CD4-positive, alpha-beta T cell treated with Interleukin-4 for 1 hour (primary cell): Measurements from ENCODE around the gene UGGT1.
"Not testable (repeated sequence)": the region's sequence is repeated elsewhere in the genome, so short reads cannot be mapped to it uniquely, and the experiment has no call there.

Experiments used
- DNase-seq, 2 donors: peaks; one replicate each; pipeline ENCODE4 v3.0.0-alpha.2; 2020 to 2022

UGGT1 gene

DNA sequence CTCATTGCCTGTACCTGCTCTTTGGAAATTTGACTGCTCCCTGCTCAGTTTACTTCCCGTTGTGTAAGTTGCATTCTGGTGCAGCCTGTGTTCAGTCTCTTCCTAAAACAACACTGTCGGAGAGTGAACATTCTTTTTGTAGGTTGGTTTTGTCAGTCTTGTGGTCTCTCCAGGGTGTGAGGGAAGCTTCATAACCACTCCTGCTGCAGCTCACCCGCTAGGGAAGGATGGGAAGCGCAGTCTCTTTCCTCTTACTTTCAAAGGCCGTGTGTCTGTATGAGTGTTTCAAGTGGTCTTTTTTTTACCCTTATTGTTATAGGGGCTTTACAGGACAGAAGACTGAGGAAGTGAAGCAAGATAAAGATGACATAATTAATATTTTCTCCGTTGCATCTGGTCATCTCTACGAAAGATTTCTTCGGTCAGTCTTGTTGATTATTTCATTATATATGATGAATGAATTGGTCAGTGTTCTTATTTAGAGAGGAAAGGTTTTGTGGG lies 87.2 kb downstream of the UGGT1 start:
- DNase-seq: no peak

DNA sequence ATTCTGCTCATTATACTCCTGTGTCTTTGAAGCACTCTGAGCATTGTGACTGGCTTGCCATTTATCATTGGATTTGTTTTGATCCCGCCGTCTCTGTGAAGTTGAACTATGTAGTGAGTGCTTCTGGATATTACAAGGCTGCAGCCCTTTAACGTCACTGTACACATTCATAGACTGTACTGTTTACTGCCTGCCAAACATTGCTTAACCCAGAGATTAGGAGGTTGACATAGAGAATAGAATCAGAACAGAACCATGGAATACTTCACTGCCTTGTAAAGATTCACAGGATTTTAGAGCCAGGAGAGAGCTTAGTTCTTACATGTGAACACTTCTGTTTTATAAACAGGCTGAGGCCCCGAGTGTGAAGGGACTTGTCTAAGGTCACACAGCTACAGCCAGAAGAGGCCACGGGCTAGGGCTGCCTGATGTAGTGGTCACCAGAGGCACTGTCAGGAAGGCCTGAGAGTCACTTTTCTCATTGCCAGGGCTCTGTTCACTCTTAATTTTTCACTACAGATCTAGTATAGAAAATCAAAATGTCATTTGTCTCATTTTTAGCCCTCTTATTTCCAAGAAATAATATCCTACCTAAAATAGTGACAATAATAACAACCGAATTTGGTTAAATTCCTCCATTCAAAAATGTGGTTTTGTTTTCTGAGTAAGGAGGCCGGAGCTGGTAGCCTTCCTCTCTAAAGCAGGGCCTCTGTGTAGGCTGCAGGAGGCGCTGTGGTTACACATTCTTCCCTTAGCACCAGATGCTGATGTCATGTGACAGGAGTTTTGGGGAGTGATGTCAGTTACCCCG lies 87.9 kb downstream of the UGGT1 start:
- peak; percentile 56 to 67 for DNase-seq

DNA sequence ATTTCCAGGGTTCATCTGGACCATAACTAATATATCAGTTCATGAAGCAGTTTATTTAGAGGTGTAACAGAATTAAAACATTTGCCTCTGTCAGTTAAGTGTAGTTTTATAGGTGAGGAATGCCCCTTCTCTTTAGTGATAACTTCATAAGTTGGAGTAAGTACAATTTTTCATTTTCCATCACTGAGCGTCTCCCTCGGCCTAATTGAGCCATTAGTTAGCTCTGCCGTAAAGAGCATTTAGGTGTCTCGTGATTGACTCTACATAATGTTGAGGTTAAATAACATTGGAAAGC lies 88.4 kb downstream of the UGGT1 start:
- DNase-seq: no peak

DNA sequence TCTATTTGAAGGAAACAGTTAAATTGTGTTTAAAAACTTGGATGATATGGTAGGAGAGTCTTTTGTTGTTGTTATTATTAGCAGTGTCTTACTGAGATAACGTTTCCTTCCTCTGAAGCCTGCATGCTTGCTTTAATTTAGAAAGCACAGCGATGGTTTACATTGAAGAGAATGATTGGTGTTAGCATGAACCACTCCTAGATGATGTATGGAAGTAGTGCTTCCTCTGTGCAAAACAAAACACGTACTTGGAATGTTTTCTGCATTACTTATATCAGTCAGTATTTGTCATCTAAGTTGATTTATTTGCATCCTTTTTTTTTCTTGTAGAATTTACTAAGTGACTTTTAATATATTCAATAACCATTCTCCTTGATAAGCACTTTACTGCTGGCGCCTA lies 89.0 kb downstream of the UGGT1 start:
- no peak for DNase-seq

DNA sequence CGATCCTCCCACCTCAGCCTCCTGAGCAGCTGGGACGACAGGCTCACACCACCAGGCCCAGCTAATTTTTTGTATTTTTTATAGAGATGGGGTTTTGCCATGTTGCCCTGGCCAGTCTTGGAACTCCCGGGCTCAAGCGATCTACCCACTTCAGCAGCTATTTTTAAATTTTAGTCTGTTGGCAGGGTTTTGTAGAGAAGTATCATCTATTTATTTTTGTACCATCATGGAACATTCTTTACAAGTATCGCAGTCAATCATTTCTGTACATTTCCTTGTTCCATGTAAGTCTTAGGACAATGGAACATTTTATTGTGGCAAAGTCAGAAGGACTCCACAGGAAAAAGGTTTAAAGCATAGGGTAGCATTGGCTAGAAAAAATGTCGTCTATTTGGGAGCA lies 94.6 kb downstream of the UGGT1 start:
- DNase-seq: no peak

DNA sequence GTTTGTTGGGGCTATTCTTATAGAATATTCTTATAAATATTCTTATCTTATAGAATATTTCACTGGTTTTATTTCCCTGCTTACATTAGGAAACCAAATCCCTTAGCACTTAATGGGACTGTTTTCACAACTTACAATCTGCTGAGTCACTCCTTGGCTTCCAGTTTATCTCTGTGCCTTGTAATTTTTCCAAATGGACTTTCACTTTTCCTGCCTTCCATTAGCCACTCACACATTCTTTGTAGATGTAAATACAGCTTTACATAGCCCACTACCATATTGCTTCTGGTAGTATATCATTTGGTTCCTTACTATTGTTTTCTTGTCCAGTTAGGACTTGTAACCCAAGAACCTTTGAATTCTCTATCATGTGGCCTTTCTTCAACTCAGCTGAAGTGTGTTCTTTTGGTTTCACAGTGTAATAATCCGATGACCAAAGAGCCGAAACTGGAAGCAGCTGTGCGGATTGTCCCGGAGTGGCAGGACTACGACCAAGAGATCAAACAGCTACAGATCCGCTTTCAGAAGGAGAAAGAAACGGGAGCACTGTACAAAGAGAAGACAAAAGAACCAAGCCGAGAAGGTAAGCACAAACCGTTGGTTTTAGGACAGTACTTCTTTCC lies 96.1 kb downstream of the UGGT1 start:
- no peak for DNase-seq

DNA sequence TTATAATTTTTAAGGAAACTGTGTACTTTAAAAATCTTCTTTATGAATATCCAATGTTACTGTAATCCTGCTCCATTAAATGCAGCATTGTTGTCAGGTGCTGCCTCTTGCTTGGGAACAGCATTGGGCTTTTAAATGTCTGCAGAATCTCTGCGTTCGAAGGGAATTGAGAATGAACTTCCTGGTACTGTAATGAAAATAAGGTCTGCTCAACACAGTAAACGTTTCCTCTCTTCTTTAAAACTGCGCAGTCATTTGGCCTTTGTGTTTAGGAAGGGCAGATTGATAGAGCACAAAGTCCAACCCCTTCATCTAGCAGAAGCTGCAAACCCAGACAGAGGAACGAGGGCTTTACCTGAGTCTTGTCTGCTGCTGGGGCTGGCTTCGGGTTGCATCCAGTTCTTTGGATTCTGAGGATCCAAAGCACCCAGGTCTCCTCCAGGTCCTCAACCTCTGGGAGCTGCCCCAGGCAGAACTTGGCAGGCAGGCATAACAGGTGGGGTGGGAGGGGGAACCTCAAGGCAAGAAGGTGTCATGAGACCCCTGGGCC lies 104.5 kb downstream of the UGGT1 start:
- DNase-seq: no peak

DNA sequence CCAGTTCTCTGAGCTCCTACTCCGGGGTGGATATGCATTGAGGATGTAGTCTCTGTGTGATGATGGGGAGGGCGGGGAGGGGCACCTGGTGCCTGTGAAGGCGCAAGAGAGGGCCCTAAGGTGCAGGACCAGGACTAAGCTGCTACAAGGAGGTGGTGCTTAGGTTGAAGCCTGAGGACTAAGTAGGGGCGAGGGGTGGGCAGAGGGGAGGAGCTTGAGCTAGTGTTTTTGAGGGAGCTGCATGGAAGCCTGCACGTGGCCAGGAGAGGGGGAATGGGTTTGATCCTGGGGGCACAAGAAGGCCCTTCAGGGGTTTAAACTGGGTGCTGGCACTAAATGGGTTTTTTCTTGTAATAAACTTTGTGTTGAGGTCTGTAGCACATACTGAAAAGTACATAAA lies 105.0 kb downstream of the UGGT1 start:
- DNase-seq: no peak

DNA sequence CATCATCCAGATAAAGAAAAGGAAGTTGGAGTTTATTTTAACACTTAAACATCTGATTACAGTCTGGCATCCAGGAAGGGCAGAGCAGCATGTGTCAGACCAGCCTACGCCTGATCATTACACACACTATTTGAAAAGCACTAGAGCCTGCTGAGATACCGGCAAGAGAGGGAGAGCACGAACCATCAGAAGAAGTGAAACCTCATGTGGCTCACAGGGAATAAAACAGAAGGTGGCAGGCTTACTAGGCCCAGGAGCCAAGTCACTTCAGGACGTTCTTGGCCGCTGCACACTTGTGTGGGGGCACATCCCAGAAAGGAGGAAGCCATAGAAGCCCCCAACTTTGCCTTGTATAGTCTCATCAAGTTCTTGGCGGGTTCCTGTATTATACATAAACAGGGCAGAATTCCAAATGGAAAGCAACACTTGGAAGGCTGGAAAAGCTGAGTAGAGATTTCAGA lies 105.5 kb downstream of the UGGT1 start:
- DNase-seq: no peak

DNA sequence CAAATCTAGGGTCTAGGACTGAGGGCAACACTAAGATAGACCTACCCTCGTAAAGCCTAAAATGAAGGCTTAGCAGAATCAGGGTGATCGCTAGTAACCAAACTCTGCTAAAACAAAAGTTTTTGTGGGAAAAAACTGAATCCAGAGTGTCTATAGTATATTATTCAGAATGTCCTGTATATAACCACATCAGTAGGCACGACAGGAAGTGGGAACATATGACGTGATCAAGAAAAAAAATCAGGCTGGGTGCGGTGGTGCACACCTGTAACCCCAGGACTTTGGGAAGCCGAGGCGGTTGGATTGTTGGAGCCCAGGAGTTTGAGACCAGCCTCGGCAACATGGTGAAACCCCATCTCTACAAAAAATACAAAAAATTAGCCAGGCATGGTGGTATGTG lies 106.1 kb downstream of the UGGT1 start:
- peak in 1 of 2 donors; percentile 7 for DNase-seq

DNA sequence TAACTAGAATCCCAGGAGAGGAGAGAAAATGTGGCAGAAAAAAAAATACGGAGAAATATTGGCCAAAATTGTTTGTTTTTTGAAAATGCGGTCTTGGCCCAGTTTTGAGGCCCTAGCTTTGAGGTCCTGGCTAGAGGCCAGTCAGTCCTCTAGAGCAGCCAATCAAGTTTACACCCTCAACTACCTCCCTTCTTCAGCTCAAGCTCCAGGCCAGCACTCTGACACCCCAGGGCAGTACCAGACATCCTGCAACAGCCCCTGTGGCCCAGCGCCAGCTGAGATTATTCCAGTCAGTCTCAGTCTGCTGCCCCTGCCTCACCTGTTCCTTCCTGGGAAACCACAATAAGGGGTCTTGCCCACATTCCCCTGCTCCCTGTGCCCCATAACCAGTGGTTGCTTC lies 107.7 kb downstream of the UGGT1 start:
- no peak for DNase-seq

DNA sequence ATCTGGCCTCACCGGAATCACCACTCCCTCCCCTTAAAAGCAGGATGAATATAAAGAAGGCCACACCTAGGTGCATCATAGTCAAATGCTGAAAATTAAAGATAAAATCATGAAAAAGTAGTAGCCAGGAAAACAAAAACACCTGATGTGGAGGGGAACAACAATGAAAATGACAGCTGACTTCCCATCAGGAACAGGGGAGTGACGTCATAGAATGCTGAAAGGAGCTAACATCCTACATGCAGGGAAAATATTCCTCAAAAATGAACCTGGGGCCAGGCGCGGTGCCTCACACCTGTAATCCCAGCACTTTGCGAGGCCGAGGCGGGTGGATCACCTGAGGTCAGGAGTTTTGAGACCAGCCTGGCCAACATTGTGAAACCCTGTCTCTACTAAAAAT lies 108.1 kb downstream of the UGGT1 start:
- DNase-seq: no peak

DNA sequence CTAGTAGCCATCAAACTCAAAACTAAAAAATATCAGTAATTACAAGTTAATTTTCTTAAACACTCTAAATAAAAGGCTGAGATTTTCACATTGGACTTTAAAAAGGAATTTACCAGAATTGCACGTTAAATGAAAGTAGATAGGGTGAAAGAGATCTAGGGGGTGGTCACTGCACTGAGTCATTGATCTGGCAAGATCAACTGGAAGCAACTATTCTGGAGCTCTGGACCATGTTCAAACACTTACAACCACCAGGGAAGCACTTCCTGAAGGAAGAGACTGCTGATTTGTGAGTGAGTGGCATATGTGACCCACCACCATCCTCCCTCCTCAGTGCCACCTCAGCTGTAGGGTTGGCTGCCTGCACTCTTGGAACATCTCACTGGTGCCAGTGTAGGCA lies 111.8 kb downstream of the UGGT1 start:
- DNase-seq: no peak

DNA sequence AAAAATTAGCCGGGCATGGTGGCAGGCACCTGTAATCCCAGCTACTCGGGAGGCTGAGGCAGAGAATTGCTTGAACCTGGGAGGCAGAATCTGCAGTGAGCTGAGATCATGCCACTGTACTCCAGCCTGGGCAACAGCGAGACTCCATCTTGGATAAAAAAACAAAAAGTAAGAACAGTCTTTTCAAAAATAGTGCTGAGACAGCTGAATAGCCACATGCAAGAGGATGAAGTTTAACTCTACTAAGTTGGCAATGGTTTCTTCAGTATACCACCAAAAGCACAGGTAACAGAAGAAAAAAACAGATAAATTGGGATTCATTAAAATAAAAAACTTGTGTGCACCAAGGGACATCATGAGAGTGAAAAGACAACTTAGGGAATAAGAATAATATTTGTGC lies 115.2 kb downstream of the UGGT1 start:
- DNase-seq: no peak

DNA sequence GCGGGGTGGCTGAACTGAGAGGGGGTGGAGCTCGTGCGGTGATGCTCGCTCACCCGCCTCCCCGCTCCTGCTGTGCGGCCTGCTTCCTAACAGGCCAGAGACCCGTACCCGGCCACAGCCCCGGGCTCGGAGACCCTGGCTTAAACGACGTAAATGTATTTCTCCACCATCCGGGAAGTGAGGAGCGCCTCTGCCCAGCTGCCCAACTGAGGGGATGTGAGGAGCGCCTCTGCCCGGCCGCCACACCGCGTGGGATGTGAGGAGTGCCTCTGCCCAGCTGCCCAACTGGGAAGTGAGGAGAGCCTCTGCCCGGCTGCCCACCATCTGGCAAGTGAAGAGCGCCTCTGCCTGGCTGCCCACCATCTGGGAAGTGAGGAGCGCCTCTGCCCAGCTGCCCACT lies 117.0 kb downstream of the UGGT1 start:
- no peak for DNase-seq

DNA sequence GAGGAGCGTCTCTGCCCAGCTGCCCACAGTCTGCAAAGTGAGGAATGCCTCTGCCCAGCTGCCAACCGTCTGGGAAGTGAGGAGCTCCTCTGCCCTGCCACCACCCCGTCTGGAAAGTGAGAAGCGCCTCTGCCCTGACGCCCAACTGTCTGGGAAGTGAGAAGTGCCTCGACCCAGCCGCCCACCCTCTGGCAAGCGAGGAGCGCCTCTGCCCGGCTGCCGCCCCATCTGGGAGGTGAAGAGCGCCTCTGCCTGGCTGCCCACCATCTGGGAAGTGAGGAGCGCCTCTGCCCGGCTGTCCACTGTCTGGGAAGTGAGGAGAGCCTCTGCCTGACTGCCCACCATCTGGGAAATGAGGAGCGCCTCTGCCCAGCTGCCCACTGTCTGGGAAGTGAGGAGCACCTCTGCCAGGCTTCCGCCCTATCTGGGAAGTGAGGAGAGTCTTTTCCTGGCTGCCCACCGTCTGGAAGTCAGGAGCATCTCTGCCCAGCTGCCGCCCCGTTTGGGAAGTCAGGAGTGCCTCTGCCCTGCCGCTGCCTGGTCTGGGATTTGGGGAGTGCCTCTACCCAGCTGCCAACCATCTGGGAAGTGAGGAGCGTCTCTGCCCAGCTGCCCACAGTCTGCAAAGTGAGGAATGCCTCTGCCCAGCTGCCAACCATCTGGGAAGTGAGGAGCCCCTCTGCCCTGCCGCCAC lies 117.8 kb downstream of the UGGT1 start:
- DNase-seq: not testable (repeated sequence)

DNA sequence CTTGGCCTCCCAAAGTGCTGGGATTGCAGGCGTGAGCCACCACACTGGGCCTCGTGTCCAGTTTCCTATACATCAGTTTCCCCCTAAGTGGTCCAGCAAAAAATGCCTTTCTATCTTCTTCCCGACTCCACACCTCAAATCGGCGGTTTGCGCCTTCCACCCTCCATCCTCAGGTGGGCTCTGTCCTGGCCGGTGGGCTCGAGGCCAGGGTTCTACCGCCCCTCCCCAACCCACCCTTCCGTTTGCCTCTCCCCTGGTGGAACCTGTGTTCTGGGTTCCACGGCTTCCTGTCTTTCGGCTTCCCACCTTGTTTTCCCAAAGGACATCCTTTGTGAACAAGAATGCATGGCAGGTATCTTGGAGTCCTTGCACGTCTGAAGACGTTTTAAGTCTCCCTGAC lies 123.3 kb downstream of the UGGT1 start:
- DNase-seq: no peak

DNA sequence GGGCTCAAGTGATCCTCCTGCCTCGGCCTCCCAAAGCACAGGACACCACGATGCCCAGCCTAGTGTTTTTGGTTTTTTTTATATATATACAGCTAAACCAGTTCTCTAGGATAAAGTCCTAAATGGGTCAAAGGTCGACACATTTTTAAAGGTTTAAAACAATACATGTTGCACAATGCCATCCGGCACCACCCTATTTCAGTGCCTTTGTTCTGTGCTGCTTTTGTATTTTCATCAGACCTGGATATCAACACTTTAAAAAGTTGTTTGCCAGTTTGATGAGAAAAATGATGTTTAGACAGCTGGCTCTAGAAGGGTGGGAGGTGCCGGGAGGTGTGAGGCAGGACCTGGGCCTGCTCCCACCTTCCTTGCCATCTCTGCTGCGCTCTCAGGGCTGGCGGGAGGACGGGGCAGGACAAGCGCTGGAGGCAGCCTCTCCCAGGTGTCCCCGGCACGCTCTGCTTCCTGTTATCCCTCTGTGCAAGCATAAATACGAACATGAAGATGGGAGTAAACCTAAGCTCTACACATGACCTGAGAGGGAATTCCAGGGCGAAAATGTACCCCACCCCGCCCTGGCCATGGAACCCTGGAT lies 124.0 kb downstream of the UGGT1 start:
- DNase-seq: no peak

DNA sequence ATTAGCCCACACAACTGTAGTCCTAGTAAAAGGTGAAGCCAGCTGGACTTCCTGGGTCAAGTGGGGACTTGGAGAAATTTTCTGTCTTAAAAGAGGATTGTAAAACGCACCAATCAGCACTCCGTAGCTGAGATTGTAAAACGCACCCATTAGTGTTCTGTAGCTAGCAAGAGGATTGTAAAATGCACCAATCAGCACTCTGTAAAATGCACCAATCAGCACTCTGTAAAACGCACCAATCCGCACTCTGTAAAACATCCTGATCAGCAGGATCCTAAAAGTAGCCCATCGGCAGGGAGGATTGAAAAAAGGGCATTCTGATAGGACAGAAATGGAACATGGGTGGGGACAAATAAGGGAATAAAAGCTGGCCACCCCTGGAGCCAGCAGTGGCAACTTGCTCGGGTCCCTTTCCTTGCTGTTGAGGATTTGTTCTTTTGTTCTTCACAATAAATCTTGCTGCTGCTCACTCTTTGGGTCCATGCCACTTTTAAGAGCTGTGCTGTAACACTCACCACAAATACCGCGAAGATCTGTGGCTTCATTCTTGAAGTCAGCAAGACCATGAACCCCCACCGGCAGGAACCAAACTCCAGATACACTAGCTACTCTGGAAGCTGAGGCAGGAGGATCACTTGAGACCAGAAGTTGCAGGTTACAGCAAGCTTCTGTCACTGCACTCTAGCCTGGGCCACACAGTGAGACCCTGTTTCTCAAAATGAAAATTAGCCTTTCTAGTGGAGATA lies 125.1 kb downstream of the UGGT1 start:
- no peak for DNase-seq

DNA sequence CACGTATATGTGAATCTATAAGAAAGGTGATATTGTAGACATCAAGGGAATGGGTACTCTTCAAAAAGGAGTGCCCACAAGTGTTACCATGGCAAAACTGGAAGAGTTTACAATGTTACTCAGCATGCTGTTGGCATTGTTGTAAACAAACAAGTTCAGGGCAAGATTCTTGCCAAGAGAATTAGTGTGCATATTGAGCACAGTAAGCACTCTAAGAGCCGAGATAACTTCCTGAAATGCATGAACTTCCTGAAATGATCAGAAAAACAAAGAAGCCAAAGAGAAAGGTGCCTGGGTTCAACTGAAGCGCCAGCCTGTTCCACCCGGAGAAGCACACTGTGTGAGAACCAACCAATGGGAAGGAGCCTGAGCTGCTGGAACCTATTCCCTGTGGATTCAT lies 126.7 kb downstream of the UGGT1 start:
- DNase-seq: no peak

DNA sequence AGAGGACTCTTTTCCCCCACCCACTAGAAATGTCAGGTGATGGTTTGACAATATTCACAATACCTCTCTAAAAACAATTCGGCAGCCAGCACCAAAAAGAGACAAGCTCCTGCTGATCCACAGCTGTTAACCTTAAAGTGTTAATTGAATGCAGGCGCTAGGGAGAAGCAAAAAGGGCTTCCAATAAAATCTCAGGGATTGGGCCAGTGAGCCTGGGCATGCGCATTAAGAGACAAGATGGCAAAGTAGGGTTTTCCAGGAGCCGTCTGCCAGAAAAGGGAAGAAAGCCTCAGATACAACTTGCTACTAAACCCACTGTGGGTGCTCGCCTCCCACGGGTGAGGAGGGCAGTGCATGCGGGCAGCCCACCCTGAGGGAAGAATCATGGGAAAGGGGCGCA lies 128.9 kb downstream of the UGGT1 start:
- no peak for DNase-seq

DNA sequence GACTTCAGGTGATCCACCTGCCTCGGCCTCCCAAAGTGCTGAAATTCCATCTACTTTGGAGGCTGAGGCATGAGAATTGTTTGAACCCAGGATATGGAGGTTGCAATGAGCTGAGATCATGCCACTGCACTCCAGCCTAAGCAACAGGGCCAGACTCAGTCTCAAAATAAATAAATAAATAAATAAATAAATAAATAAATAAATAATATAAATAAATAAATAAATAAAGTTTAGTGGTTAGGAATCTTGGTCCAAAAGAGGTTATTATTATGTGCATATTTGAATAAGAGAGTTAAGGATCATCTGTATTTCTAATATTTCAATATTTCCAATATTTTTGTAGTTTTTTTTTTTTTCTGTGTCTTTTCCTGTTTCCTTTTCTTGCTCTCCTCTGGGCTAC lies 136.9 kb downstream of the UGGT1 start:
- no peak for DNase-seq

DNA sequence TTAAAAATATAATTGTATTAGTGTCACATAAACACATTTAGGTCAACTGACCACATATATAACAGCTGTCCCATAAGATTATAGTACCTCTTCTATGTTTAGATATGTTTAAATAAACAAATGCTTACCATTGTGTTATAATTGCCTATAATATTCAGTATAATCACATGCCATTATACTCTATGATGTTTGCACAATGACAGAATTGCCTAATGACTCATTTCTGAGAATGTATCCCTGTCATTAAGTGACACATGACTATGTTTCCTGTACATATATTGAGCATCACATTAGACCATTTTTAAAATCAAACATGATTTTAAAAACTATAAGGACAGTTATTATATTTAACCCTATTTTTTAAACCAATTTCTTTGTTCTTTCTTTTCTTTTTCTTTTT lies 137.9 kb downstream of the UGGT1 start:
- no peak for DNase-seq
